GM10266 (cell line): ENCODE data around the gene TMPRSS2.

Source experiments
- DNase-seq: peaks from one replicate; pipeline ENCODE4 v3.0.0; 2012; ENCODE audit errors: extremely low spot score
- TF ChIP-seq, protein P1 (sequence below): IDR thresholded peaks from 2 replicates; pipeline ENCODE4 v1.5.1; 2012; ENCODE audit warnings: mild to moderate bottlenecking, low read depth; ENCODE audit not compliant: control insufficient read depth, insufficient read depth; ENCODE audit errors: missing control alignments

Gene TMPRSS2

DNA sequence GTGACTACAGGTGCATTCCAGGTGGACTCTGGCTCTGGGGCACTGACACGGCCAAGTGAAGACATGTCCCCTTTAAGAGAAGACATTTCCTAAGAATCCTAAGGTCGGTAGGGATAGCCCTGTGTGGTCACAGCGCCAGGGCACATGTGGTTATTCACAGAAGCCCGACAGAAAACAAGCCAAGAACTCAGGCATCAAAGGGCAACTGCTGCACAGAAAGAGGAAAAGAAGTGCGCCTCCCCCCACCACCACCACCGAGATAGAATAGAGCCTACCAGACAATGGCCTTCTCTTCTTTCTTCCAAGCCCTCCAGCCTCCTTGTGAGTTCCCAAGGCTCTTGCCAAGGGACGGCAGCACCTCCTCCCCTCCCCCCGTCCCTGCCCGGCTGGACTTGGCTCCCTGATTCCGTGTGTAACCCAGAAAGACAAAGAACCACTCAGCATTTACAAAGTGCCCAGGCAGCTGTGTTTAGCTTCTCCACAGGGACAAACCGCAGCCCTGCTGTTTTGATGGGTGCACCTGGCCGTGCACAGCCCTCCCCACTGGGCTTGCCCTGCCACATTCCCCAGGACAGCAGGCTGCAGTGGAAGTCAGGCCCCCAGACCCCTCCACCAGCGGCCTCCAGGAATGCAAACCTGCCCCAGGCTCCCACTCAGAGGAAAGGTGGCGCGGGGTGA, 30.2 kb downstream of the TMPRSS2 start:
- no peak for DNase-seq
- TF ChIP-seq, protein P1, sequence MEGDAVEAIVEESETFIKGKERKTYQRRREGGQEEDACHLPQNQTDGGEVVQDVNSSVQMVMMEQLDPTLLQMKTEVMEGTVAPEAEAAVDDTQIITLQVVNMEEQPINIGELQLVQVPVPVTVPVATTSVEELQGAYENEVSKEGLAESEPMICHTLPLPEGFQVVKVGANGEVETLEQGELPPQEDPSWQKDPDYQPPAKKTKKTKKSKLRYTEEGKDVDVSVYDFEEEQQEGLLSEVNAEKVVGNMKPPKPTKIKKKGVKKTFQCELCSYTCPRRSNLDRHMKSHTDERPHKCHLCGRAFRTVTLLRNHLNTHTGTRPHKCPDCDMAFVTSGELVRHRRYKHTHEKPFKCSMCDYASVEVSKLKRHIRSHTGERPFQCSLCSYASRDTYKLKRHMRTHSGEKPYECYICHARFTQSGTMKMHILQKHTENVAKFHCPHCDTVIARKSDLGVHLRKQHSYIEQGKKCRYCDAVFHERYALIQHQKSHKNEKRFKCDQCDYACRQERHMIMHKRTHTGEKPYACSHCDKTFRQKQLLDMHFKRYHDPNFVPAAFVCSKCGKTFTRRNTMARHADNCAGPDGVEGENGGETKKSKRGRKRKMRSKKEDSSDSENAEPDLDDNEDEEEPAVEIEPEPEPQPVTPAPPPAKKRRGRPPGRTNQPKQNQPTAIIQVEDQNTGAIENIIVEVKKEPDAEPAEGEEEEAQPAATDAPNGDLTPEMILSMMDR = no peak

DNA sequence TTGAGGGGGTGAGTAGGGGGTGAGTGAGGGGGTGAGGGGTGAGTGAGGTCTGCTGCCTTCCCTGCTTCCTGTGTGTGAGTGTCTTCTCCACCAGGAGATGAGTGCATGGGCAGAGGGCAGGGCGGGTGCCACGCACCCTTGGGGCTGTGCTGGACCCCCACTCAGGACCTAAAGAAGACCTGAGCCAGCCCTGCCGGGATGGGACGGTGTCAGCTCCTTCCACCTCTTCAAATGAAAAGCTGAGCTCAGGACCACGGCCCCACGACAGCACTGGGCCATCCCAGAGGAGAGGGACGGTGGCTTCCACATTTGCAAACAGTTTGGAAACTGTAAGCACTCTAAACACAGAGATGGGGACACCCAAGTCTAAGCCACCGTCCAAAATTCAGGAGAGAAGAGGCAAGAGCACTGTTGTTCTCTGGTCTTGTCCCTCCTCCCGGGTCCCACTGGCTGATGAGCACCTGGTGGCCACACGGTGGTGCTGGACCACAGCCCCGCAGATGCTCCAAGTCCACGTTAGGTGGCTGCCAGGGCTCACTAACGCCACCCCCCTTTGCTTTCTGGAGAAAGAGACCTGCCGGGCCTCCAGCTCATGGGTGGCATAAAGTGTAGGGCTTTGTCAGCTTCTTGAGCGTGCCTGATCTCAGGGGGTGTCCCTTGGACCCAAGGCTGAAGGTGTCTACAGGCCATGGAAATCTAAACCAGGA, 32.1 kb downstream of the TMPRSS2 start:
- DNase-seq = no peak
- TF ChIP-seq, protein P1 = no peak

DNA sequence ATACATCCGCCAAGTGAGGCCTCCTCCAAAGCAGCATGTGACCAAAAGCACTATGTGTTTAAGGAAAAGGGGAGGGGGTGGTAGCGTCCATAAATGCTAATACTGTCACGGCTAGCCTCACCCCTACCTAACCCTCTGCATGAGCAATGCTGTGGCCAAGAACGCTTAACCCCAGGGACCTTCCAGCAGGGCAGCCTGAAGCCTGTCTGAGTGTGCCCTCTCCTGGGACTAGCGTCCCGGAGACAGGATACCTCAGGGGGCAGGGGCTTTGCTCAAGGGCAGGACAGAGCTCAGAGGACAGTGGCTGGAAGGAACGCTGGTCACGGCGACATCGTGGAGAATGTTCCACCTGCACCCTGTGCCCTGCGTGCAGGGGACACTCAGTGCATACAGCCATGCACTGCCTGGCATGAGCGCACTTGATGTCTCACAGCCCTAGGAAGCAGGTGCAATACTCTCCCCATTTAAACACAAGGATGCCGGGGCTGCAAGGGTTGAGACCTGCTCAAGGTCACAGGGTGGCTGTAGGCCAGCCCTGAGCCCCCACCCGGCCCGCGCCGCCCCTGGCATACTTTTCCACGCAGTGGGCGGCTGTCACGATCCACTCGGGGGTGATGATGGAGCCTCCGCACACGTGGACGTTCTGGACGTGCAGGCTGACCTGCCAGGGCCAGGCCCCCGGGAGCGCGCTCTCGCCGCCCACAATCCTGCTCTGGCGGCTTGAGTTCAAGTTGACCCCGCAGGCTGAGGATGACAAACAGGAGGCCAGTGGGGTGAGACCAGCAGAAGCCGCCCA, 35.0 kb downstream of the TMPRSS2 start:
- TF ChIP-seq, protein P1 = no peak
- DNase-seq = no peak

DNA sequence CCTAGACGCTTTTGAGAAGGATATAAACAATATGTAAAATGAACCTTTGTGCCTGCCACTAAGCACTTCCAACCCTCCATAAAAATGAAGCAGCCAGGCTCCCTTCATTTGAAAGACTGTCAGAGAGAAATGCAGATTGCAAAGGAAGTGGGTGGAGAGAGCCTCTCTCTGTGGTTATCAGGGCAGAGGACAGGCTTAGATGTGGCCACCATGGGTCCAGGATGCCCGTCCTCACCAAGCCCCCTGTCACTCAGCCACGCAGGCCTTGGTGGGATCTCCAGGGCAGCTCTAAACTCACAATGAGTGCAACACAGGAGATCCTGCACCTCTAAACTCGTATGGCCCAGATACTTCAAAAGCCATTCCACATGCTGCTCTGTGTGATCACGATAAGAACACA, 37.9 kb downstream of the TMPRSS2 start:
- no peak for DNase-seq
- TF ChIP-seq, protein P1 = no peak

DNA sequence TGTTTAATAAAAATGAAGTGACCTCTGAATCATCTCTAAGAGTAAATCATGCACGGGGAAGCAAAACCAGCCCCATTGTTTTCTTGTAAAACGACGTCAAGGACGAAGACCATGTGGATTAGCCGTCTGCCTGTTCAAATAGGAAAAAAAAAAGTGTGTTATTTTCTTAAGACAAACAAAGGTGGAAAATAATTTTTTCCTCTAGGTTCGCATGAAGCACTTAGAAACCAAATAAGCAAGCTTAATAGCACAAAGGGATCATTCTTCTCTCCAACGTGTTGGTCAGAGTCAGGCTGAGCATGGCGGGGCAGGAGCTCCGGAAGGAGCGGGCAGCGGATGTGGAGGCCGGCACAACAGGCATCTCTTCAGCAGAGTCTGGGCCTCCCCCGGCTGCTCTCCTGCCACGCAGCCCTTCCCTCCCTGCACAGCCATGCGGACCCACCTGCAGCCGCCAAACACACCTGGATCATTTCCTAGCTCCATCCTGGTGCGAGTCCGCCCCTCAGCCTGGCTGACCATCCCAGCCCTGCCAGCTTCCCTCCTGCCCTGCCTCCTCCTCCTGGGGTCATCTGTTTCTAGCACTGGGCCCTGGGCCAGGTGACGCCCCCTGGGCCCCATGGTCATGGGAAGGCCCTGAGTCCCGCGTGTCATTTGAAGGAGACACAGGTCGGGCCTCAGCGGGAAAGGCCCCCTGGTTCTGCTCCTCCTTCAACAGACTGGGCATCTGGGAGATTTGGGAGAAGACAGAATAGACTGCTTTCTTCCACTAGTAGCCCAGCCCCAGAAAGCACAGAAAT, 41.7 kb downstream of the TMPRSS2 start:
- TF ChIP-seq, protein P1 = no peak

DNA sequence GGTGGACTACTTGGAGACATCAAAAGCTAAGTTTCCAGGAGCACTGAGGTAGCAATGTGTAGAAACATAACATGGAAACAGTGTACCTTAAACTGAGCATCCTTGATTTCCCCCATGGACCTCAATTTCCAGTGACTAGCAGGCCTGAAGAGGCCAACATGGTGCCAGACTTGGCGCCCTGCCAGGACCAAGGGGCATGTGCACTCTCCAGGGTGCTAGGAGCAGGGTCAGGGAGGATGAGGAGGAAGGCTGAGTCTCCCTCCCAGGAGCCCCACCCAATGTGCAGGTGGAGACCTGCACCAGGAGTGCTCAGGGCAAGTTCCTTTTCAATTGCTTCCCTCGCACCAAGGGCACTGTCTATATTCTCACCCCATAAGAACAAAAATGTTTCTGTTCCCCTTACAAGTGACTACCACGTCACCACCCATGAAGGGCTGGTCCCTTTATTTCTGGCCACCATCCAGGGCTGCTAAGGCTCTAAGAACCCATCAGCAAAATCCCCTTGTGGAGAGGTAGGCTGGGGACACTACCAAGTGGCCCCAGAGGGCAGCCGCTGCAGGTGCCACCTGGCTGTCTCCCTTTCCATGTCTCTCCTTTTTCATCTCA, 42.7 kb downstream of the TMPRSS2 start:
- TF ChIP-seq, protein P1 = no peak
- DNase-seq = no peak

More for the DNA sequence above, 41.7 kb downstream of the TMPRSS2 start:
- no peak for DNase-seq
